AG08395 (cell line): ENCODE data around the gene GPRASP2.
"Not testable (repeated sequence)": the region's sequence is repeated elsewhere in the genome, so short reads cannot be mapped to it uniquely, and the experiment has no call there.

ENCODE experiments used
- DNase-seq: peaks from one replicate; pipeline ENCODE4 v3.0.0; 2012; ENCODE audit warnings: mixed read lengths, low spot score

The GPRASP2 gene

DNA sequence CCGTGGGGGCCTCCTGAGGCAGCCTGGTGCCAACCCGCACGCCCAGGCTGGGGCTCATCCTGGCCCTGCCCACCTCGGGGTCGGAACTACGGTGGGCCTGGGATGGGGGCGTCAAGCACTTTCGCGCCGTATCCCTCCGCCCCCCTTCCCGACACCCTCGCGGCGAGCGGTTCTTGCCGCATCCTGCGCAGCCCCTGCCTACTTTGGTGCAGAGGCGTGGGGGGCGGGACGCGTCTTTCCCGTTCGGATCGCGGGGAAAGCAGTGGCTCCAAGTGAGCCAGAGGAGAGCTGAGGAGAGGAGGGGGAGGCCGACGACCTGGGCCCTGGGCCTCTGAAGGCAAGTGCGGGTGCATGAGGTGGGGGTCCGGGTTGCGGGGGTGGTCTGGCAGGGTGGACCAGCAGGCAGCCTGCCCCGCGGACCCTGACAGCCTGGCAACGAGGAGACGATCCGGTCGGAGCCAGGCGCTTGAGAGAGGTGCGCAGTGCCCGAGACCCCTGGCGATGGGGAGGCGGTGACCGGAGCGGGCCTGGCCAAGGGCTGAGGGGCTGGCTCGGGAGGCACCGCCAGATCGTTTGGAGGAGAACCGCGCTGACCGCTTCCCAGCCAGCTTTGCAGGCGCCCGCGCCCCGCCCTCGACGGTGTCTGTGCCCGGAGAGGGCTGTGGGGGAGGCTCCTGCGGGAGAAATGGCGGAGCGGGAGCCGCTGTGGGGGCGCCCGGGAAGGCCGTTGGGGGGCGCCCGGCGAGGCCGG is at the start of gene GPRASP2:
TSS of gene GPRASP2 (plus strand) at position 233 of the 751 bp plus-strand sequence. CDS start 2,422 bp downstream, outside the sequence.
- DNase-seq = peak; percentile 19

DNA sequence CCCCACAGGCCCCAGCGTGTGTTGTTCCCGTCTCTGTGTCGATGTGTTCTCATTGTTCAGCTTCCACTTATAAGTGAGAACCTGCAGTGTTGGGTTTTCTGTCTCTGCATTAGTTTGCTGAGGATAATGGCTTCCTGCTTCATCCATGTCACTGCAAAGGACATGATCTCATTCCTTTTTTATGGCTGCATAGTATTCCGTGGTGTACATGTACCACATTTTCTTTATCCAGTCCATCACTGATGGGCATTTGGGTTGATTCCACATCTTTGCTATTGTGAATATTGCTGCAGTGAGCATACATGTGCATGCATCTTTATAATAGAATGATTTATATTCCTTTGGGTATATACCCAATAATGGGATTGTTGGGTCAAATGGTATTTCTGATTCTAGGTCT is 48.4 kb upstream of the GPRASP2 start:
- DNase-seq = not testable (repeated sequence)

DNA sequence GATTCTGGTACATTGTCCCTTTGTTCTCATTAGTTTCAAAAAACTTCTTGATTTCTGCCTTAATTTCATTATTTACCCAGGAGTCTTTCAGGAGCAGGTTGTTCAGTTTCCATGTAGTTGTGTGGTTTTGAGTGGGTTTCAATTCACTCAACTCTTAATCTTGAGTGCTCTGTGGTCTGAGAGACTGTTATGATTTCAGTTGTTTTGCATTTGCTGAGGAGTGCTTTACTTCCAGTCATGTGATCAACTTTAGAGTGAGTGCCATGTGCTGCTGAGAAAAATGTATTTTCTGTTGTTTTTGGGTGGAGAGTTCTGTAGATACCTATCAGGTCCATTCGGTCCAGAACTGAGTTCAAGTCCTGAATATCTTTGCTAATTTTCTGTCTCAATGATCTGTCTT is 45.2 kb upstream of the GPRASP2 start:
- DNase-seq = not testable (repeated sequence)

DNA sequence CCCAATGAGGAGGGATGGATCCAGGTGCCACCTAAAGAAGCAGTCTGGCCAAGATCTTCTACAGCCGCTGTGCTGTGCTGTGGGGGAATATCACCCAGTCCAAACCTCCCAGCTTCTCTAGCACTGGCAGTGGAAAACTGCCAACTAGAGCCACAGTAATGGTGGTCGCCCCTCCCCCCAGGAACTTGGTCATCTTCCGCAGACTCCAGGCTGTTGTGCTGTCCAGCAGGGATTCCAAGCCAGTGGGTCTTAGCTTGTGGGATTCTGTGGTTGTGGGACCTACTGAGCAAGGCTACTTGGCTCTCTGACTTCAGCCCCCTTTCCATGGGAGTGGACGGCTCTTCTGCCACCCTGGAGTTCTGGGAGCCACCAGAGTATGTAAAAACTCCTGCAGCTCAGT is 42.7 kb upstream of the GPRASP2 start:
- no peak for DNase-seq

DNA sequence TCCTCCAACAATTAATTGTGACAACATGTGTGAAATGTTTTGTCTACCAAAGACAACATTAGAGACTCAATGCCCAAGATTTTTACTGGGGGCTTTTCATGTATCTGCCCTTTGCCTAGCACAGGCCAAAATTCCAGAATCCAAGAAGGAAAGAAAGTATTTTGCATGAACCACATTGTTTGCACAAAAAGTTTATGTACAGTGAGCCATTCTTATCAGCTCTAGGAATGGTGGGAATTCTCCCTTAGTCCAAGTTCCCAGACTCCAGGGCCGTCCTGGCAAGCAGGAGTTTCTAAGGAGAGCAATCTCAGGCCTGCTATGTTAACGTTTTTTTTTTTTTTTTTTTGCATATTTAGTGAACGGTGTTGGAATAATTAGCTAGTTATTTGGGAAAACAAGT is 39.4 kb upstream of the GPRASP2 start:
- DNase-seq = no peak

DNA sequence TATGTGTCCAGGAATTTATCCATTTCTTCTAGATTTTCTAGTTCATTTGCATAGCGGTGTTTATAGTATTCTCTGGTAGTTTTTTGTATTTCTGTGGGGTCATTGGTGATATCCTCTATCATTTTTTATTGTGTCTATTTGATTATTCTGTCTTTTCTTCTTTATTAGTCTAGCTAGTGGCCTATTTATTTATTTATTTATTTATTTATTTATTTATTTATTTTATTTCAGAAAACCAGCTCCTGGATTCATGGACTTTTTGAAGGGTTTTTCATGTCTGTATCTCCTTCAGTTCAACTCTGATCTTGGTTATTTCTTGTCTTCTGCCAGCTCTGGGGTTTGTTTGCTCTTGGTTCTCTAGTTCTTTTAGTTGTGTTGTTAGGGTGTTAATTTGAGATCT is 34.8 kb upstream of the GPRASP2 start:
- DNase-seq = not testable (repeated sequence)

DNA sequence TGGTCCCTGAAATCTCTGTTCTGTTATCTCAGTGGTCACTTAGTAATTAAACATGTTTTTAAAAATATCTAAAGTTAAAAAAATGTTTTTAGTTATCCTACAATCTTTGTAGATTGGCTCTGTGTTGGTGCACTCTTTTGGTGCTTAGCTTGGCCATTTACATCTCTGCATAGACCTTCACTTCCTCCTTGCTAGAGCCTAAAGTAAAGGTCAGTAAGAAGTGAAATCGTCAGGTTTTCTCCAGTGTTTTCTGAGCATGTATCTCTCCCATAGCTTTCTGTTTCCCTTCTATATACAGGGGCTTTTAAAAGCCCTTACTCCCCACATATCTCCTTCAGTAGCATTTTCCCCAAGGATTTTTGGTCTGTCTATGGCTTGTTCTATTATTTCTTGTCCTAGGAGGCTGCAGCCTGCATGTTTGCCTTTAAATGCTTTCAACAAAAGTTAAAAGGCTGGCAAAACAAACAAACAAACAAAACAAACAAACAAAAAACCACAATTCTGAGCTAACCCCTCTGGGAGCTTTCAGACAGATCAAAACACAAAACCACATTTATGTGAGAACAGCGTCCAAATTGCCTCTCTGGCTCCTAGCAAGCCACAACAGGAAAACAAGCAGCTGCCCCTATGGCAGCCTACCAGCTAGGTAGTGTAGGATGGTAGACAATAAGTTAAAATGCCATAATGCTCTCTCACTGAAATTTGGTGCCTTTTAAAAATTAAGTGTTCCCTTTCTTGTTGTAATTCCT is 27.3 kb upstream of the GPRASP2 start:
- no peak for DNase-seq

DNA sequence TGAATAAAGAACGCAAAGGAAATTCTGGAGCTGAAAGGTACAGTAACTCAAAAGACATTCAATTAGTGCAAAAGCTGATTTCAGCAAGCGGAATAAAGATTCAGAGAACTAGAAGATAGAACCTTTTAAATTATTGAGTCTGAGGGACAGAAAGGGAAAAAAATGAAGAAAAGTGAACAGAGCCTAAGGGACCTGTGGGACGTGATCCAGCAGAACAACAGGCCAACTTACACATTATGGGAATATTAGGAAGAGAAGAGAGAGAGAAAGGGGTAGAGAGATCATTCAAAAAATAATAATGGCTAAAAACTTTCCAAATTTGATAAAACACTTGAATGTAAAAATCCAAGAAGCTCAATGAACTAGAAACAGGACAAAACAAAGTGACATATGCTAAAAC is 17.5 kb upstream of the GPRASP2 start:
- no peak for DNase-seq

DNA sequence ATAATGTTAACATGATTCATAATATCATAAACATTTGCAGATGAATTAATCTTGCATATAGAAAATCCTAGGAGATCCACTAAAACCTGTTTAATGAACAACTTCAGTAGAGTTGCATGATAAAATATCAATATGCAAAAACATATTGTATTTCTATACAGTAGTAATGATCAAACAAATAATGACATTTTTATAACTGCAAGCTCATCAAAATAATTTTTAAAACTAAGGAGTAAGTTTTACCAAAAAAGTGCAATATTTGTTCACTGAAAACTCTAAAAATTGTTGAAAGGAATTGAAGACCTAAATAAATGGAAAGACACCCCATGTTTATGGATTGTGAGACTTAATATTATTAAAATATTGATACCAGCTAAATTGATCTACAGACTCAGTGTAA is 15.9 kb upstream of the GPRASP2 start:
- no peak for DNase-seq

DNA sequence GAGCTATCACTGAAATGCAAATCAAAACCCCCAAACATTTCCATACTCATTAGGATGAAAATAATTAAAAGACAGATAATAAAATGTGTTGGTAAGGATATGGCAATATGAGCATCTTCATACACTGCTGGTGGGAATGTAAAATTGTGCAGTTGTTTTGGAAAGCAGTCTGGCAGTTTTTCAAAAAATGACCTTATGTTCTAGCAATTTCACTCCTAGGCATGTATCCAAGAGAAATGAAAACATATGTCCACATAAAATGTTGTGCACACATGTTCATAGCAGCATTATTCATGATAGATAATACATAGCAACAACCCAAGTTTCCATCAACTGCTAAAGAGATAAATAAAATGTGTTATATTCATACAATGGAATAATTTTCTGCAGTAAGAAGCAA is 14.8 kb upstream of the GPRASP2 start:
- no peak for DNase-seq

DNA sequence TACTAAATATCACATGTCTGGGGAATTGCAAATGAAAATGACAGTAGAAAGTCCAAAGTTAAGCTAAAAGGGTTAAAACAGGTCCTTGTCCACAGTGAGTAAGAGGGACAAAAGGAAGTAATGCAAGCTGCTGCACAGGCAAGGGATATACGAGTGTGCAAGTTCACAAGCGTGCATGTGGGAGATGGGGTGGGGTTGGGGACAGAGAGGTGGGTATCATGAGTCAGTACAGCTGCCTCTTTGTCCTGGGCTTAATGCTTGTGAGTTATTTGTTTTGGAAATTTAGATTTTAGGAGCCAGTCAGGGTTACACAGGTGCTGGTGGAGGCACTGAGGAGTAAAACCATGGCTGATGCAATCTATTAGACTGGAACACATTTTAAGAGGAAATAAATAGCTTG is 3.3 kb upstream of the GPRASP2 start:
- DNase-seq = no peak

DNA sequence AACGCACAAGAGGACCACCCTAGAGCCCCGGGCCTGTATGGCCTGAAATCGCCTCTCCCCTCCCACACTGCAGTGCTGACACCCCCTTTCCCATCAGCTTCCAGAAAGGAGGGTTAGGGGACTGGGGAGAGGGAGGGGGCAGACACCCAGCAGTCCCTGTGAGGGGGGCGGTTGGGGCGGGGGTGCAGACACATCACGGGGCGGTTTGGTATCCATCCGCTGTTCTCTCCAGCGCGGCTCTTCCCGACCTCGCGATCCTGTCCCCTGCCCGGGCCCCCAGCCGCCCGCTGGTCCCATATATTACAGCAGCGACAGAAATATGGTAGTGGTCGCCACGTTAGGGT is 404 bp upstream of the GPRASP2 start:
- no peak for DNase-seq

DNA sequence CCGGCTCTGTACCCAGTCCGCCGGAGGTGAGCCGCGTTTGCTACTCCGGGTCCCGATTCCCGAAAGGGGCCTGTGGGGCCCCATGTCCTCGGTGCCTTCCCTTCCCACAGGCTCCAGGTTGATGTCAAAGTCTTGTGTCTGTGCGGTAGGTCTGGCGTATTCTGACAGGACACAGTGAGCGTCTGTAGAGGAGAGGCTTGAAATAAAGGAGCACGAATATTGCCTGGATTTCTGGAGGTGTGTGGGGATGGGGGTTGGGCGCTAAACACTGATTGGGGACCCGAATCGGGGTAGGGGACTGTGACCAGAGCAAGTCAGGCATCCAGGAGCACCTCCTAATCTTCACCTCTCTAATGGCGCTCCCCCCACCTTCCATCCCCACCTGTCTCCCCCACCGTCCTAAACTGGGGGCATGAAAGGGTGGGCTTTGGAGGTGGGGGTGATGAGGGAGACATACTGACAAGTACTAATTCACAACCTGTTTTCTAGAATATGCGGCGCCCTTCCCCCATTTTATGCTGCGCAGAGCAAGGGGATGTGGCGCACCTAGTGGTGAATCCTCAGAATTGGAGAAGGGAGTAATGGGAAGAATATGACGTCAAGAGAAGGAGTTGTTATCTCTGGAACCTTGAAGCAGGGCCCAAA is 855 bp downstream of the GPRASP2 start:
- DNase-seq = peak; percentile 49

DNA sequence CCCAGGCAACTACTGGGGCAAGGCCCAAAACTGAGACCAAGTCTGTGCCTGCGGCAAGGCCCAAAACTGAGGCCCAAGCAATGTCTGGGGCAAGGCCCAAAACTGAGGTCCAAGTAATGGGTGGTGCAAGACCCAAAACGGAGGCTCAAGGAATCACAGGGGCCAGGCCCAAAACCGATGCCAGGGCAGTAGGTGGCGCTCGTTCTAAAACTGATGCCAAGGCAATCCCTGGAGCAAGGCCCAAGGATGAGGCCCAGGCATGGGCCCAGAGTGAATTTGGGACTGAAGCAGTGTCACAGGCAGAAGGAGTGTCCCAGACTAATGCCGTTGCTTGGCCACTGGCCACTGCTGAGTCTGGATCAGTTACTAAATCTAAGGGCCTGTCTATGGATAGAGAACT is 2.7 kb downstream of the GPRASP2 start:
- DNase-seq = no peak

DNA sequence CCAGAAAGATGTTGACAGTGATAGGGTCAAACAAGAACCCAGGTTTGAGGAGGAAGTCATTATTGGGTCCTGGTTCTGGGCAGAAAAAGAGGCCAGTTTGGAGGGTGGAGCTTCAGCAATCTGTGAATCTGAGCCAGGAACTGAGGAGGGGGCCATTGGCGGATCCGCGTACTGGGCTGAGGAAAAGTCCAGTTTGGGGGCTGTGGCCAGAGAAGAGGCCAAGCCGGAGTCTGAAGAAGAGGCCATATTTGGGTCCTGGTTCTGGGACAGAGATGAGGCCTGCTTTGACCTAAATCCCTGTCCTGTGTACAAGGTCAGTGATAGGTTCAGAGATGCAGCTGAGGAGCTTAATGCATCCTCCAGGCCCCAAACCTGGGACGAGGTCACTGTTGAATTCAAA is 3.7 kb downstream of the GPRASP2 start:
- DNase-seq = no peak

DNA sequence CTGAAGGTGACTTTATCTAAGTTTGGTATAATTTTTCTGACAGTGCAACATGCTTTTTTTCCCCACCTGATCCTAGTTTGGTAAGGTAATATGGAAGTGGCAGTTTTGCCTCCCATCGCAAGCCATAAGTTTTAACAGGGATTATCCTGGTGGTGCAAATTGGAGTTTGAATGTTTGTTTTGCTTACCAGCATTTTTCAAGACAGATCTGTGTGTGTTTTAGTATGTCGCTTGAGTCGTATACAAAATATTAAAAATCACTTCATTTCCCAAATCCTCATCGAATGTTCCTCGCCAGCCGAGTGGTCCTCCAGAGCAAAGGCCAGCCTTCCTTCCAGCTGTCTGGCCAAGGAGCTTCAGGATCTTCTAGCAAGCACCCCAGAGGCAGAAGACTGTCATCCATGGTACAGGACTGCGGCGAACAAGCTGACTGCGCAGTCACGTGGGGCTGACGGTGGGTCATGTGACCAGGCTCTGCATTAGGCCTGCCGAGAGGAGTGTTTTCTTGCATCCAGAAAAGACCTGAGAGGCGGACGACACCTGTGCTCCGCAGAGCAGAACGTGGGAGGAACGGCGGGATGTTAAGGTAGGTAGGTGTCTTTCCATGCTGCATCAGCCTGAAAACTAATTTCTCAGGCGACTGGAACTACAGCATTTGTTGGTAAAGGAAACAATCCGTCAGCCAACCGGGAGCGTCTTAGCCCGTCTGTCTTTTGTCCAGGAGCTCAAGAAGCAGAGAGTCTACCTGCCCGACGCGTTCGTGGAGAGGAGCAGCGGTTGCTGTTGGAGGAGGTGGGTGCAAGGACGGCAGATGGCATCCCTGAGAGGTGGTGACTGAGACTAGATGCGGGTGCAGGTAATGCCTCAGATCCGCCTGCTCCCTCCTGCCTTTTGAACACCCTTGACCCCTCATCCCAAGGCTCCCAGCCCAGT is 8.3 kb downstream of the GPRASP2 start, which contains the start of gene GPRASP3:
TSS of gene GPRASP3 (plus strand) at position 507 of the 932 bp plus-strand sequence. CDS start 28,253 bp downstream, outside the sequence.
- peak; percentile 71 for DNase-seq

DNA sequence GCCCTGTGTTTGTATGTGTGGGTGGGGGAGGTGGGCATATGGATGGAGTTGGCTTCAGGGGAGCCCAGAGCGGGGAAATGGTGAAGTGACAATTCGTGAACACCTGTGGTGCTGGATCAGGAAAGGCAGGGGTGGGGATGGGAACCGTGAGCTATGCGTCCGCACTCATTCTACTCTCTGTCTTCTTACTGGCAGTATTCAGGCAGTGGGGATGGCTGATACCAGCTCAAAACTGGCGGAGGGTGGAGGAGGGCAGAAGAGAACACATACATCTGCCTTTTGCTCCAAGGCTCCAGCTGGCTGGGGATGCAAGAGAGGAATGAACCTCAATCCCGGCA is 8.9 kb downstream of the GPRASP2 start:
- not testable (repeated sequence) for DNase-seq

DNA sequence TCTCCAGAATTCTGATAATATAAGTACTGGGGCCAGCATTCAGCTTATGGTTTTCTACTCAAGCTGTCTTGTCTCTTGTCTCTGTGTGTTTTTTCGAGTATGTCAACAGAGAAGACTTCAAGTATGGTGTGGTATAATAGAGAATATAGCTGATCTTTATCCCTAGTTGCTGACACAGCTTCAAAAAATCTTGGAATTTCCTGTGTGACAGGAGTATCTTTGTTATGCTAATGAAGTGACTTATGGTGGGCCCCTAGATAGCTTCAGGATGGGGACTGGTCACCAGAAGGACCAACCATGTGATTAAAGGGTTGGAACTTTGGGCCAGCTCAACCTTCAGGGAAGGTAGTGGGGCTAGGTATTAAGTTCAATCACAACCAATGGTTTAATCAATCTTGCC is 11.2 kb downstream of the GPRASP2 start:
- DNase-seq = no peak

DNA sequence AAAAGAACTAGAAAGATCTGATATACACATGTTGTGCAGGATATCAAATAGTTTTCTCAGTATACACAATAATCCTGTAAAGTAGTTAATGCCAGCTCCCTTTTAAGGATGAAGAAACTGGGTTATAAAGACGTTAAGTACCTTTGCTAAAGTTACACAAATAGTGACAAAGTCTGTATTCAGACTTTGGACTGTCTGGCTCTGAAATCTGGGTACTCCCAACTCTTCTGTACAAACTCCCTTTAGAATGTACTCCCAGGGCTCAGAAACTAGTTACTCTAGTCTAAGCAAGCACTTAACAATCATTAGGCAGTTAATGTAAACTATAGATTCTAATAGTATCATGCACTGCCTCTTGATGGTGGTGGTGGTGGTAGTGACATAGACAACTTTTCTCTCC is 15.5 kb downstream of the GPRASP2 start:
- no peak for DNase-seq

DNA sequence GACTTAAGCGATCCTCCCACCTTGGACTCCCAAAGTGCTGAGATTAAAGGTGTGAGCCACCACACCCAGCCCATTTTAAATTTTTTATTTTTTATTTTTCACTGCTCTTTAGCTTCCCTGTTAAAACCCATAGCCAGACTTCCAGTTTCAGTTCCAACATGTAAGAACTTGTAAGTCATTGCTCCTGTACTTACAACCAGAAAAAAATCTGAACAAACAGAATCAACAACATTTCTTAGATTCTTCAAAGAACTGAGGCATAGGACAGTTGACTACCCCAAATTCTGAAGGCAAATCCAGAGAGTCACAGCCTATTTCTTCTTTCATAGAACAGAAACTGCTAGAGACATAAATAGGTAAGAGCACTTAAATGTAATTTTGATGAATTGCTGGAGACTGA is 16.4 kb downstream of the GPRASP2 start:
- no peak for DNase-seq

DNA sequence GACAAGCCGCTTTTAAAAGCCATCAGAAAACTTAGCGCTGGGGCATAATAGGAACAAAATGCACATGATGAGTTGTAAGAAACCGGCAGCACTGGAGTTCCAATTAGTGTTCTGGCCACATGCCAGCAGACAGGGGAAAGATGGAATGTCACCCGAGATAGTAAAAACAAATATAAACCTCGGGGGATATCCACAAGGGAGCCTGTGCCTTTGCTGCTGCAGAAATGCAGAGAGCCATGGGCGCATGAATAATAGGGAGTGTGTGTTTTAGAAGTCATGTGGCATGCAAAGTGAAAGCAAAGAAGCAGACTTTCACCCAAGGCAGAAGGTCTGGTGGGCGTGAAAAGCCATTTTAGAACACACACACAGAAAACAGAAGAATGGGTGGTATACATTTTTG is 27.4 kb downstream of the GPRASP2 start:
- DNase-seq = no peak

DNA sequence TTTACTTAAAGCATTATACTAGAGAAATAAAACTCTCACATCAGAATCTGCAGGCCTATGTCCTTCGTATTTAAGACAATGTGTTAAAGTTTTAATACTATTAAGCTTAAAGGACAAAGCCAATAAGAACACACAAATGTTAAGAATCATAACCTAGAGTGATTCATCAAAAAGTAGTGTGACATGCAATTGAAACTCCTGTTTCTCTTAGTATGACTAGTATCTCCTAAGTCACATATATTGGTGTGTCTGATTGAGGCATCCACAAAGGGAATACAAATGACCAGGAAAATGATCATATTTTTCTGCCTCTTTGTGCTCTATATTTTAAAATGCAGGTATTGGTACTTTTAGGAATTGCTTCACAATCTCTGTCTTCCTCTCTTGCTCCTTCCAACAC is 32.1 kb downstream of the GPRASP2 start:
- DNase-seq = no peak
